T-helper 2 cell (primary cell): ENCODE data around the gene TSHB.
"Not testable (repeated sequence)": the region's sequence is repeated elsewhere in the genome, so short reads cannot be mapped to it uniquely, and the experiment has no call there.

Experiments
- DNase-seq, 5 experiments: peaks; one replicate each; pipeline versions ENCODE4 v3.0.0 to v3.0.0-alpha.2; 2012 to 2022
- total RNA-seq, 2 donors: gene quantifications; one replicate each; lab custom pipeline; 2026; lab: John Stamatoyannopoulos, UW

The TSHB gene
- 0 reads per million in 2 donors for total RNA-seq

GRCh38 chr1:115029526-115029925 is at the start of gene TSHB:
Gene TSHB (plus strand): TSS chr1:115029826. CDS start chr1:115033363, 3,537 bp downstream.
- no peak for DNase-seq

- no peak for DNase-seq
Observed at GRCh38 chr1:114982251-114982650, 47.4 kb upstream of the TSHB start.

GRCh38 chr1:114986286-114986685 is 43.3 kb upstream of the TSHB start:
- no peak for DNase-seq

- no peak for DNase-seq
Observed at GRCh38 chr1:114988095-114988494, 41.5 kb upstream of the TSHB start.

GRCh38 chr1:114997510-114998289 is 31.9 kb upstream of the TSHB start:
- no peak for DNase-seq

- DNase-seq, result no peak
Observed at GRCh38 chr1:115006191-115006590, 23.4 kb upstream of the TSHB start.

GRCh38 chr1:115012006-115012405 is 17.6 kb upstream of the TSHB start:
- no peak for DNase-seq

- DNase-seq, result no peak
Observed at GRCh38 chr1:115012434-115012833, 17.2 kb upstream of the TSHB start.

GRCh38 chr1:115013792-115014191 is 15.8 kb upstream of the TSHB start:
- DNase-seq, result no peak

- not testable (repeated sequence) for DNase-seq
Observed at GRCh38 chr1:115019549-115019948, 10.1 kb upstream of the TSHB start.

GRCh38 chr1:115021145-115021544 is 8.5 kb upstream of the TSHB start:
- DNase-seq, result no peak

GRCh38 chr1:115023593-115023992 is 6.0 kb upstream of the TSHB start:
- no peak for DNase-seq

- no peak for DNase-seq
Observed at GRCh38 chr1:115031595-115031994, 2.0 kb downstream of the TSHB start.

- no peak for DNase-seq
Observed at GRCh38 chr1:115035652-115036051, 6.0 kb downstream of the TSHB start.

GRCh38 chr1:115036814-115037507 is 7.3 kb downstream of the TSHB start:
- no peak for DNase-seq

GRCh38 chr1:115040501-115040900 is 10.9 kb downstream of the TSHB start:
- DNase-seq, result no peak

GRCh38 chr1:115041654-115042053 is 12.0 kb downstream of the TSHB start:
- DNase-seq, result no peak

- DNase-seq, result peak in 1 of 5 experiments; percentile 35
Observed at GRCh38 chr1:115046751-115047150, 17.1 kb downstream of the TSHB start.

- DNase-seq, result no peak
Observed at GRCh38 chr1:115051850-115052249, 22.2 kb downstream of the TSHB start.

- peak in 4 of 5 experiments; percentile 26 to 63 (median 40) for DNase-seq
Observed at GRCh38 chr1:115052454-115053083, 22.9 kb downstream of the TSHB start.

GRCh38 chr1:115056395-115056798 is 26.8 kb downstream of the TSHB start:
- no peak for DNase-seq

GRCh38 chr1:115057661-115058254 is 28.1 kb downstream of the TSHB start:
- DNase-seq, result no peak

- no peak for DNase-seq
Observed at GRCh38 chr1:115059316-115059715, 29.7 kb downstream of the TSHB start.
